Liver (tissue), 9 donors: ENCODE measurements around the gene TBC1D10A. TPM values are rescaled to one million over a fixed set of nuclear protein-coding genes. Genes with fewer than 3 reads are reported as not detected.
"Not testable (repeated sequence)": the region's sequence is repeated elsewhere in the genome, so short reads cannot be mapped to it uniquely, and the experiment has no call there.

ENCODE experiments used
- DNase-seq: peaks from one replicate; pipeline ENCODE4 v3.0.0-alpha.2; 2017; ENCODE audit warnings: low spot score
- H3K27ac ChIP-seq, 2 donors: one replicate each; pipeline ENCODE4 v1.7.0; 2013; ENCODE audit warnings: inconsistent platforms in 2 of 2, low read length in 2 of 2, control low read depth in 1 of 2, low read depth in 1 of 2, mild to moderate bottlenecking in 1 of 2
- H3K27me3 ChIP-seq, 4 donors: one replicate each; pipeline versions ENCODE4 v1.6.1 to v1.7.0; 2013; ENCODE audit warnings: low read length in 3 of 4, inconsistent platforms in 1 of 4, mild to moderate bottlenecking in 1 of 4, moderate library complexity in 1 of 4; ENCODE audit not compliant: control insufficient read depth in 4 of 4, insufficient read depth in 4 of 4
- H3K36me3 ChIP-seq, 4 donors: one replicate each; pipeline versions ENCODE4 v1.6.1 to v1.7.0; 2013; ENCODE audit warnings: low read length in 3 of 4, mild to moderate bottlenecking in 3 of 4, low read depth in 1 of 4, moderate library complexity in 1 of 4; ENCODE audit not compliant: control insufficient read depth in 4 of 4, insufficient read depth in 3 of 4
- H3K4me1 ChIP-seq, 4 donors: one replicate each; pipeline versions ENCODE4 v1.6.1 to v1.7.0; 2013; ENCODE audit warnings: low read length in 3 of 4, mild to moderate bottlenecking in 3 of 4, moderate library complexity in 1 of 4; ENCODE audit not compliant: control insufficient read depth in 4 of 4, insufficient read depth in 4 of 4
- H3K4me3 ChIP-seq, 3 donors: one replicate each; pipeline versions ENCODE4 v1.6.1 to v1.7.0; 2013; ENCODE audit warnings: low read length in 3 of 3, control low read depth in 1 of 3, low read depth in 1 of 3, mild to moderate bottlenecking in 1 of 3
- H3K9ac ChIP-seq, 2 donors: one replicate each; pipeline ENCODE4 v1.7.0; 2013; ENCODE audit warnings: low read length in 2 of 2, mild to moderate bottlenecking in 2 of 2, moderate library complexity in 2 of 2, control low read depth in 1 of 2, low read depth in 1 of 2
- H3K9me3 ChIP-seq, 4 donors: one replicate each; pipeline versions ENCODE4 v1.6.1 to v1.7.0; 2013; ENCODE audit warnings: low read length in 3 of 4; ENCODE audit not compliant: control insufficient read depth in 4 of 4
- ATF3 ChIP-seq: IDR thresholded peaks from 2 replicates; pipeline ENCODE4 v1.6.1; 2016; ENCODE audit warnings: antibody characterized with exemption
- GABPA ChIP-seq, 2 donors: IDR thresholded peaks in 1 of 2; conservative IDR thresholded peaks in 1 of 2; 2 replicates each; pipeline ENCODE4 v1.6.1; 2016; ENCODE audit warnings: antibody characterized with exemption in 2 of 2, mild to moderate bottlenecking in 1 of 2, moderate library complexity in 1 of 2
- HNF4A ChIP-seq, 2 donors: conservative IDR thresholded peaks; 2 replicates each; pipeline ENCODE4 v1.6.1; 2016; ENCODE audit warnings: antibody characterized with exemption in 2 of 2, mild to moderate bottlenecking in 2 of 2
- MAX ChIP-seq: IDR thresholded peaks from 2 replicates; pipeline ENCODE4 v1.6.1; 2016; ENCODE audit warnings: antibody characterized with exemption
- REST ChIP-seq: IDR thresholded peaks from 2 replicates; pipeline ENCODE4 v1.6.1; 2016; ENCODE audit warnings: antibody characterized with exemption, mild to moderate bottlenecking
- RXRA ChIP-seq, 2 donors: IDR thresholded peaks; 2 replicates each; pipeline ENCODE4 v1.6.1; 2017 to 2018; ENCODE audit warnings: antibody characterized with exemption in 2 of 2, mild to moderate bottlenecking in 1 of 2
- YY1 ChIP-seq: IDR thresholded peaks from 2 replicates; pipeline ENCODE4 v1.6.1; 2016; ENCODE audit warnings: antibody characterized with exemption, mild to moderate bottlenecking
- ZBTB33 ChIP-seq: IDR thresholded peaks from 2 replicates; pipeline ENCODE4 v1.6.1; 2016; ENCODE audit warnings: antibody characterized with exemption
- WGBS: extraction: QIAGEN DNeasy Blood & Tissue Kit; methylation state at CpG from one replicate; pipeline ENCODE4 v1.1.7; 2013; 5-methylcytosine and 5-hydroxymethylcytosine counted together
- polyA plus RNA-seq, 2 donors: library from polyadenylated mRNA; stranded (reverse) in 1 of 2; unstranded in 1 of 2; fragments of 200-250 nt in 1 of 2; fragments of >200 nt in 1 of 2; fragmentation: Nextera tagmentation in 1 of 2; extraction: Ambion mirVana in 1 of 2; gene quantifications; one replicate each; pipeline versions ENCODE4 v1.2.1 to v1.2.3, GENCODE V29; 2013 to 2015
- total RNA-seq, 2 donors: library from RNA; depleted of rRNA; stranded (reverse); fragments of >200 nt; gene quantifications; one replicate each; pipeline ENCODE4 v1.2.3, GENCODE V29; 2014
- donor health status: healthy.
- donor health status: healthy.
- donor health status: healthy.
- donor health status: healthy.
- donor health status: healthy.

The TBC1D10A gene
- total and polyA plus RNA-seq, 4 donors: 3.6 to 9.2 (median 8.2) TPM

- TF ChIP-seq ZBTB33: no peak
- TF ChIP-seq YY1: no peak
- no peak for TF ChIP-seq GABPA (IDR thresholded peaks at IDR 0.05 in 1 of 2, conservative IDR thresholded peaks at IDR 0.05 in 1 of 2)
- TF ChIP-seq ATF3: no peak
- TF ChIP-seq MAX: no peak
- TF ChIP-seq RXRA (IDR thresholded peaks at IDR 0.05): no peak
- Histone ChIP-seq H3K36me3 (peaks cover 49 to 96% (median 82%) of the 10 kb centered on the region in 4 donors), H3K27ac (no peak overlapping the region), H3K9ac (no peak overlapping the region), H3K27me3 (no peaks in the 10 kb centered on the region), H3K4me1 (peaks cover 0 to 5% (median 4%) of the 10 kb centered on the region in 4 donors), H3K9me3 (no peaks in the 10 kb centered on the region), H3K4me3 (no peak overlapping the region)
- 95% methylated on average over 7 of the region's 7 CpGs for WGBS
- DNase-seq: no peak
Observed at GRCh38 chr22:30338802-30339201, 12.1 kb upstream of the TBC1D10A start.

DNA sequence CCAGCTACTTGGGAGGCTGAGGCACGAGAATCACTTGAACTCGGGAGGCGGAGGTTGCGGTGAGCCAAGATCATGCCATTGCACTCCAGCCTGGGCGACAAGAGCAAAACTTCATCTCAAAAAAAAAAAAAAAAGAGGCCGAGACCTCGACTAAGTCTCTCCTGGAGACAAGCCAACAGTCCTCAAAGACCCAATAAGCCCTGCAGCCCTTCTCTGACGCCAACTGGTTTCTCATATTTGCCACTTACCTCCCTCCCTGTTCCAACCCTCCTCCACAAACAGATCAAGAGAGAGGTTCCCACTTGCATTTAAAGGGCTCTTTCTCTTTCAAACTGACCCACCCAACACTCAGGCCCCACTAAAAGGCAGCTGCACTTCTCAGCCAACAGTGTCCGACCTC, 11.6 kb upstream of the TBC1D10A start:
- not testable (repeated sequence) for H3K9me3 ChIP-seq, H3K9ac ChIP-seq, H3K27me3 ChIP-seq, H3K27ac ChIP-seq, H3K4me1 ChIP-seq, DNase-seq, H3K4me3 ChIP-seq
- 91% methylated on average over 9 of the region's 9 CpGs for WGBS
- peaks cover 51 to 96% (median 82%) of the 10 kb centered on the region in 4 donors for H3K36me3 ChIP-seq

DNA sequence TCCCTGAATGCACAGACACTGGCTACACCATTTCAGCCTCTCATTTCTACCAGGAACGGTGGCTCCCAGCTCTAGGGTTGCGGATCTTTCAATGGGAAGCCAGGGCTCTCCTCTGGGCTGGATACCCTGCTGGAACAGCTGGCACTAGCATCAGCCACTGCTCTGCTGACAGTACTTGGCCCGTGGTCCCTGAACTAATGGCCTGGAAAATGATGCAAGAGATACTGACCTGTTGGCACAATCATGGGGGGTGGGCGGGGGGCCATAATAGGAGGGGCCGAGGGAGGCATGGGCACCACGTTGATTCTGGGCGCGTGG, 10.7 kb upstream of the TBC1D10A start:
- TF ChIP-seq HNF4A (conservative IDR thresholded peaks at IDR 0.05) (peak in 1 of 2 donors; percentile 13), REST (no peak)
- Histone ChIP-seq H3K4me1 (peaks cover 0 to 5% (median 4%) of the 10 kb centered on the region in 4 donors), H3K9ac (no peak overlapping the region), H3K27ac (no peak overlapping the region), H3K9me3 (no peaks in the 10 kb centered on the region), H3K4me3 (no peak overlapping the region), H3K36me3 (peaks cover 49 to 96% (median 79%) of the 10 kb centered on the region in 4 donors), H3K27me3 (no peaks in the 10 kb centered on the region)
- no peak for DNase-seq
- WGBS: 74% methylated on average over 8 of the region's 8 CpGs
